GM19324 (cell line): ENCODE data around the gene CAVIN1.
A peak's percentile ranks its signal among the peaks of the same experiment; 100 is the strongest.
"Not testable (repeated sequence)": the region's sequence is repeated elsewhere in the genome, so short reads cannot be mapped to it uniquely, and the experiment has no call there.

Experiments used
- ATAC-seq: cut with Tn5 transposase; IDR thresholded peaks from one replicate; pipeline ENCODE4 v1.9.1; 2021; ENCODE audit warnings: mild to moderate bottlenecking, moderate library complexity; ENCODE audit not compliant: unreplicated experiment, low FRiP score

Gene CAVIN1

GRCh38 chr17:42406615-42407288 is 16.3 kb downstream of the CAVIN1 start:
- no peak for ATAC-seq

- no peak for ATAC-seq
Observed at GRCh38 chr17:42405963-42406495, 17.0 kb downstream of the CAVIN1 start.

- ATAC-seq: no peak
Observed at GRCh38 chr17:42405076-42405475, 18.0 kb downstream of the CAVIN1 start.

GRCh38 chr17:42404326-42405055 is 18.6 kb downstream of the CAVIN1 start:
- no peak for ATAC-seq

- ATAC-seq: no peak
Observed at GRCh38 chr17:42403150-42403549, 19.9 kb downstream of the CAVIN1 start.

GRCh38 chr17:42402117-42402516 is 20.9 kb downstream of the CAVIN1 start:
- ATAC-seq: no peak

GRCh38 chr17:42400844-42401375 is 22.1 kb downstream of the CAVIN1 start:
- not testable (repeated sequence) for ATAC-seq

GRCh38 chr17:42399948-42400843 is 22.9 kb downstream of the CAVIN1 start:
- ATAC-seq: no peak

- ATAC-seq: no peak
Observed at GRCh38 chr17:42399121-42399520, 23.9 kb downstream of the CAVIN1 start.

- ATAC-seq: not testable (repeated sequence)
Observed at GRCh38 chr17:42395601-42396000, 27.5 kb downstream of the CAVIN1 start.

GRCh38 chr17:42394838-42395237 is 28.2 kb downstream of the CAVIN1 start:
- ATAC-seq: no peak

- ATAC-seq: no peak
Observed at GRCh38 chr17:42392692-42393415, 30.2 kb downstream of the CAVIN1 start.

- not testable (repeated sequence) for ATAC-seq
Observed at GRCh38 chr17:42391439-42391838, 31.6 kb downstream of the CAVIN1 start.

GRCh38 chr17:42389899-42390298 is 33.2 kb downstream of the CAVIN1 start:
- no peak for ATAC-seq

GRCh38 chr17:42389135-42389417 is 34.0 kb downstream of the CAVIN1 start:
- no peak for ATAC-seq

GRCh38 chr17:42388381-42389134 is 34.5 kb downstream of the CAVIN1 start, which contains the start of gene STAT3:
TSS of gene STAT3 (minus strand) at chr17:42388442. CDS start at chr17:42348516, 39,926 bp downstream.
- peak; percentile 93 for ATAC-seq

GRCh38 chr17:42387661-42388380 is 35.2 kb downstream of the CAVIN1 start:
- peak; percentile 9 for ATAC-seq

GRCh38 chr17:42386777-42387657 is 36.0 kb downstream of the CAVIN1 start:
- no peak for ATAC-seq
